GM21576 (cell line): ENCODE measurements around the gene ABHD12.
"Not testable (repeated sequence)": the region's sequence is repeated elsewhere in the genome, so short reads cannot be mapped to it uniquely, and the experiment has no call there.

Source experiments
- ATAC-seq: cut with Tn5 transposase; IDR thresholded peaks from one replicate; pipeline ENCODE4 v1.9.1; 2021; ENCODE audit warnings: mild to moderate bottlenecking, moderate library complexity; ENCODE audit not compliant: unreplicated experiment

Gene ABHD12

DNA sequence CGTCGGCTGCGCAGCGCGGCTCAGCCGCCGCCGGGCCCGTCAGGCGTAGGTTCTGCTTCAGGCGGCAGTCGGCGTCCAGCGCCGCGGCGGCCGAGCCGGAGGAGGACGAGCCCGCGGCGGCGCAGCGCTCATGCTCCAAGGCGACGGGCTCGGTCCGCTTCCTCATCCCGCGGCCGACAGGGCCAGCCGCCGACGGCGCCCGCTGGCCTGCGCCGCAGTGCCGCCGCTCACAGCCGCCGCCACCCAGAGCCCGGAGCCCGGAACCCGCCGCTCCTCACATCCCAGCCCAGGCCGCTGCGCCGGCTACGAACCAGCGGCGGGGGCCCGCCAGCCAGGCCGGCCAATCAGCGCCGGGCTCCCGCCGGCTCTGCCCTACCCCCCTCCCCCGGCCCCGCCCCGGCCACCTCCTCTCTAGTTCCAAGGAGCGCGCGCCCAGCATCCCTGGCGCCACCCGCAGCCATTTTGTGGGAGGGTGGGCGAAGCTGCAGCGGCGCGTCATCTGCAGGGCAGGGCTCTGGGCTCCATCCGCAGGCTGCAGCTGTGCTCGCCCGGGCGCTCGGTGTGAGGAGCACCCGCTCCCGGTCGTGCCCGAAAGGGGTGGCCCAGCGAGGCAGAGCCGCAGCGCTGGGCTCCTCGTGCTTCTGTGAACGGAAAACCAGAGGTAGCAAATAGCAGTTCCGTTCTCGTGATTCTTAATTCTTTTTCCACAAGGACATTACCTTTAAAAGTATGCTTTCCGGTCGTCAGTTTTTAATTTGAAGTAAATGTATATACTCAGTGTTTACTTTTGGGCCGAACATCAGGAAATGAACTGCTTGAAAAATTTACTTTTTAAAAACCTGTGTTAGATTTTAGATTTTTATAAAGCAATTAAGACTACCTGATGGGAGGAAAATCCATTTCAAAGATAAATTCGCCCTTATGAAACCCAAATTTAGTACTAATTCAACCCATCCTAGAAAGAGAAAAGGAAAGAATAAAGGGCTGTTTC is at the start of gene ABHD12:
Gene ABHD12 (minus strand): TSS at position 298 of the 991 bp plus-strand sequence. CDS start 132 bp downstream, at position 166.
- peak; percentile 88 for ATAC-seq

DNA sequence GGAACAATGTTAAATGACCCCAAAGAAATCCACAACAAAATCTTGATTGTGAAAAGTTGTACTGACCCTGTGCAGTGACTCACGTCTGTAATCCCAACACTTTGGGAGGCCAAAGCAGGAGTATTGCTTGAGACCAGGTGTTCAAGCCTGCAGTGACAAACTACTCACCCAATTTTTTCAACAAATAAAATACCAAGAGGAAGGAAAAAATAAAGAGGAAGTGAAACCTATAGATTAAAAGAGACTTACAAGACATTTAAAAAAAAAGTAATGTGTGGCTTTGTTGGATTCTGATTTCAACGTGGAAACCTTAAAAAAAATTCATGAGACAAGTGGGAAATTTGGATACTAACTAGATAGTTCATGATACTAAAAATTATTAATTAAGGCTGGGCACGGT is 48.7 kb upstream of the ABHD12 start:
- ATAC-seq = peak; percentile 62

DNA sequence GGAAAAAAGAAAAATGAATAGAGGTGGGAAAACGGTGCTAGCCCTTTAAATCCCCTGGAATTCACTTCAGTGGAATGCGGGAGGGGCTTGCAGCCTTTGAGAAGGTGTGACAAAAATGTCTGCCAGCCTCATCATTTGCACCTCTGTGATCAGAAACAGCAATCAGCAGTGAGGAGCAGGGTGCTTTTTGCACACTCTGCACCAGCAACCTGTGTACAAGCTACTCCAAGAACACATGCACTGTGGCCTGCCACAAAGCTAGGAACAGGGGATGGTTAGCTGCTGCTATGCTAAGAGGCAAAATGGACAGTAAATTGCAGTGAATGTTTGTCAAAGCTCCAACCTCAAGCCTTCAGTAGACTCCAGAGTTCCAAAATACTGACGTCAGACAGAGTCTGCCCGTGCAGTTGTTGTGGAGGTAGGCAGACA is 46.5 kb upstream of the ABHD12 start:
- no peak for ATAC-seq

DNA sequence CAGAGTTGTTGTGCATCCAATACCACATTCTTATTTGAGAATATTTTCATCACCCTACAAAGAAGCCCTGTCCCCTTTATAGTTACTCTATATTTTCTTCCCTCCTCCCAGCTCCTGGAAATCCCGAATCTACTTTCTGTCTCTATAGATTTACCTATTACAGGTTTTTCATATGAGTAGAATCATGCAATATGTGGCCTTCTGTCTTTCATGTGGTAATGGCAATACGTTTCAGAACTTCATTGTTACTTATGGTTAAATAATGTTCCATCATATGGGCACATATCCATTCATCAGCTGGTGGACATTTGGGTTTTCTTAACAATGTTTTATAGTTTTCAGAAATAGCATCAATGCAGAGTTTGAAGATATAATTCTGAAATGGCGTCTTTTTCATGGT is 33.9 kb upstream of the ABHD12 start:
- ATAC-seq = no peak

DNA sequence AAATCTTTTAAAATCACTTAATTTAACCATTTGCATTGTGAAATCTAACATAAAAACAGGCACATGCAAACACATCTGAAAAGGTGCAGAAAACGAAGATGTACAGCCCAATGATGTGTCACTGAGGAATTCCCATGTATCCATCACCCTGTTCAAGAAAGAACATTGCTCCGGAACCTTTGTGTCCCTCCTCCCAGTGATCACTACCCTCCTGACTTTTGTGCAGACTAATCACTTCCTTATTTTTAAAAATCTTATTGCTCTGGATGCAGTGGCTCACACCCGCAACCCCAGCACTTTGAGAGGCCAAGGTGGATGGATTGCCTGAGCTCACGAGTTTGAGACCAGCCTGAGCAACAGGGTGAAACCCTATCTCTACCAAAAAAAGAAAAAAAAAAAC is 31.4 kb upstream of the ABHD12 start:
- no peak for ATAC-seq

DNA sequence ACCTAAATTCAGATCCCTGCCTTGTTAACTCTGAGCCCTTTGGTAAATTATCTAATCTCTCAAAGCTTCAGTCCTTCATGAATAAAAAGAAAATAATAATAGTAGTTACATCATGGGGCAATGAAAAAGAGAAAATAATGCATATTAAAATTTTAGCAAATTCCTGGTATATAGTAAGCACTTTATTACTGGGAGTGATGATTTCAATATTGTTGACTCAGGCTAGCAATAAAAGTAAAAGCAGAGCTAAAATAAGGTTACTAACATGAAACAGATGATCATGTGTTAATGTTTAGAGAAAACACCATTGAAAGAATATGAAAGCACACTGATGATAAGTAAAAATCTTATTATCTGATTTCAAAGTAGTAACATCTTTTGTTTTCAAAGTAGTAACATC is 30.5 kb upstream of the ABHD12 start:
- ATAC-seq = no peak

DNA sequence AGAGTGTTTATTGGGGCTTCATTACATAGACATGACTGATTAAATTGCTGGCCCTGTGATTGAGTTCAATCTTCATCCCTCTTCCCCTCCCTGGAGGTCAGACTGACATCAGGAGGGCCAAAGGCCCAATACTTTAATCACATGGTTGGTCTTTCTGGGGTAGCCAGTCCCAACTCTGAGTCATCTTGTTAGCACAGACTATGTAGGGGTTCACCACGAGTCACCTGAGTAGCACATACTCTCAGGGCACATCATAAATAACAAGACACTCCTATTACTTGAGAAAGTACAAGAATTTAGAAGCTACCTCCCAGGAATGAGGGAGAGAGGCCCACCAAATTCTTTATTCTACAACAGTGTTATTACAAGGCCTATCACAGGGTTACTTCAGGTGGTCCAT is 28.1 kb upstream of the ABHD12 start:
- ATAC-seq = no peak

DNA sequence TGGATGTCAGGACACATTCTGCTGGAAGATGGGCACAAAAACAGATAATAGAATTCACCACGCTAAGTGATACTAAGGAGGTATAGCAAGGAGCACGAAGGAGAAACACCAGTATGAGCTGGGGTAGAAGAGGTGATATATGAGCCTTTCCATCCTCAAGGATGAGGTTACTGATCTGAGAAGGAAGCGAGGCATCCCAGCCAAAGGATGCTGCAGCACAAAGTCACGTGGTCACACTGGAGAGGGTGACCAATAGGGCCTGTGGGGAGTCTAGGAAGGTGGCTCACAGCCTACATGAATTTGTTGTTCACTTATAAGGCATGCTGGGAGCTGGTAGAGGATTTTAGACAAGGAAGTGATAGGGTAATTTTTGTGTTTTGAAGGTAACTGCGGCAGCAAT is 18.3 kb upstream of the ABHD12 start:
- no peak for ATAC-seq

DNA sequence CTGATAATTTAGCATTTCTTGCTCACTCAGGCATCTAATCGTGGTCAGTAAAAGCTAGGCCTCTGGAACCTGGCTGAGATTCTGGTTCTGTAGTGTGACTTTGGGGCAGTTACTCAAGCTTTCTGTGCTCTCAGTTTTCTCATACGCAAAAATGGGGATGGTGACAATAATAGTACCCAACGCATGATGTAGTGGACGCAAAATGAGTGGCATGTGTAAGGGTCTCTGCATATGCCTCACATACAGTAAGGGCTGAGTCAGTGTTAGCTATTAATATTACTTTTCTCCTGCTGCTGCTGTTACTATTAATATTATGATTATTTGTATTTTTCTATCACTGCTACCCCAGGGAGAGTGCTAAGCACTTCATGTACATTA is 17.5 kb upstream of the ABHD12 start:
- no peak for ATAC-seq

DNA sequence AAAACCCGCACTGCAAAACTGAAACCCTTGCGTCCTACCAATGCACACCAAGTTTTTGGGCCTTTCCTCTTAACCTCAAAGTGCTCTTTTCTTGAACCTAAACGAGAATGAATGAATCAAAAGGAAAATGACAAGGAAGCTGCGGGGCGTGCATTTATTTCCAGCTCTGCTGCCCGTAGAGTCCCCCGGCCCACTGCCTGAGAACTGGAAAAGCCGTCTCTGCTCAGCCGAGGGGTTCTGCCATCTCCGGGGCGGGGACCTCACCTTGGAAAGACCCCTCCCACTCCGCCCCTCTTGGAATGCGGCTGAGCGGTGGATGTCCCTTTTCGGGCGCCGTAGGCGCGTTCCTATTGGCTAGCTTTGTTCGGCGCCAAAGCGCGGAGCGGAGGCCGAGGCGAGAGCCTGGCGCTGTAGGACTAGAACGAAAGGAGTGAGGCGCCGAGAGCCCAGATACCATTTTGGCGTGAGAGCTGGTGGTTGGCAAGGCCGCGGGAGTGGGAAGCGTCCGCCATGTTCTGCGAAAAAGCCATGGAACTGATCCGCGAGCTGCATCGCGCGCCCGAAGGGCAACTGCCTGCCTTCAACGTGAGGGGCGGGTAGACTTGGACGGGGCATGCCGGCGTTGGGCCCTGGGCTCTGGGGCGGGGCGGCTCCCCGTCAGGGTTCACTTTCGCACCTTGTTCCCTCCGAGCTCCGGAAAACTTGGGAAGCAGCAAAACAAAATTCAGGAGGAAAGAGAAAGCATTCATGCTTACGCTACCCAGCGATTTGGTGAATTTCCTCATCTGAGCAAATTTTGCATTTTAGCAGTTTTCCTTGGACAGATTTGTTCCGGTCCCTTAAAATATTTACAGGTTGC is 16.9 kb upstream of the ABHD12 start, which contains the start of gene GINS1:
Gene GINS1 (plus strand): TSS at position 363 of the 859 bp plus-strand sequence. CDS start 148 bp downstream, at position 511.
- ATAC-seq = peak; percentile 90

DNA sequence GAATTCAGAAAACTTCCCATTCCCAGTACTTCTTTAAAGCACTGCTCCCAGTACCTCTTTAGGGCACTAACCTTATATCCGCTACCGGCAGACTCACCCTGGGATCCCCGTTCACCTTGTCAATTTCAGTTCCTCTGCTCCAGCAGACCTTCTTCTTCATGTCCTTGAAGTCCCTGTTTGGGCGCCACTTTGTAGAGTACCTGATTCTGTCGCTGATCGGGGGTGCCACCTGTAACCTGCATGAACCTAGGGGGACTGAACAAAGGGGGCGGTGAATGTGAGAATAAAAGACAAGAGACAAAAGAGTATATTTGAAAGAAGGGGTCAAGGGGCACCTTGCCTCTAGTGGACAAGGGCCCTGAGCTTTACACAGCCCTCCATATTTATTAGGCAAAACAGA is 11.9 kb upstream of the ABHD12 start:
- no peak for ATAC-seq

DNA sequence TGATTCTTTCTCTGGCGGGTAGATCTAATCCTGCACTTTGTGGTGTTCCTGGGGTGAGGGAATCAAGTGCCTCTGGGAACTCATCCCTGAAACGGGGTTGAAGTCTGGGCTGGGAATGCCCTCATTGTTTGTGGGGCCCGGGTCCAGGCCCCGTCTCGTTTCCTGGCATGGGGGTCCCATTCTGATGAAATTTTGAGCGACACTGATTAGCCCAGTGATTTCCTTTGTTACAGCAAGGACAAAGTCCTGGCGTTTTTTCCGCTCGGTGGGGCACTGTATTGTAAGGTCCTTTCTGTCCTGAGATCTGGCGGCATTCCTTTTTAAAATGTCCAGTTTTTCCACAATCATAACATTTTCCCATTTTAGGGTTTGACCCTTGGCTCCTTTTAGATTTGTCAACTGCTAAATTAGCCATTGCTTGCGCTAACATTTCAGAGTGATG is 9.7 kb upstream of the ABHD12 start:
- not testable (repeated sequence) for ATAC-seq

DNA sequence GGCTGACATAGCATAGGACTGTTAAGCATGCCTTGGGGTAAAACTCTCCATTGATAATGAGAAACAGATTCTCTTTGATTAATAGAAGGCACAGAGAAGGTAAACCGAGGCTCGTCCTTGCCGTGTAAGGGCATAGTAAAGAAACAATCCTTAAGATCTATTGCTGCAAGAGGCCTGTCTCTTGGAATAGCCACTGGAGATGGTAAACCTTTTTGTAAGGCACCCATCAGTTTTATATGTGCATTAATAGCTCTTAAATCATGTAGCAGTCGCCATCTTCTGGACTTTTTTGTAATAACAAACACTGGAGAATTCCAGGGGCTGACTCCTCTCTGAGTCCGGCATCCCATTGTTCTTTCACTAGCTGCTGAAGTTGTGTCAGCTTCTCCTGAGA is 8.4 kb upstream of the ABHD12 start:
- ATAC-seq = no peak

DNA sequence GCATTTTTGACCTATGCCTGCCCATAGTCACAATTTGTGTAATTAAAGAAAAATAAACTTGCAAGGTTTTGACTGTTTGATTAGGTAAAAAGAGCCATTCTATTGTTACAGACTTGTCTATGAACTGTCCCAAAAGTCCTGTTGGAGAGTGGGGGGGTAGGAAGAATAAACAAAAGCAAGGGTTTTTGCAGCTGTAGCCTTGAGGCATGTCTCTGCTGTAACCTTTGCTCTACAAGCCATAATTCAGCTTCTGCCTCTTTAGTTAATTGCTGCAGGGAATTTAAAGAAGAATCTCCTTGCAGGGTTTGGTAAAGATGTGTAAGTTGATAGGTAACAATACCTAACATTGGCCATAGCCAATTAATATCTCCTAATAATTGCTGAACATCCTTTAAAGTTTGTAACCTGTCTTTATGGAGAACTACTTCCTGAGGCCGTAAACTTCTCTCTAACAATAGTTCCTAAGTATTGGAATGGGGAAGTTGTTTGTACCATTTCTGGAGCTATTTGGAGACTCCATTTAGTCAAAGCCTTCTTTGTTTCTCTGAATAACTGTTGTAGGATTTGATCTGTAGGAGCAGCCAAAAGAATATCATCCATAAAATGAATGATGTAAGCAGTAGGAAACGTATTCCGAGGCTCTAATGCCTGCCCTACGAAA is 7.9 kb upstream of the ABHD12 start:
- no peak for ATAC-seq

DNA sequence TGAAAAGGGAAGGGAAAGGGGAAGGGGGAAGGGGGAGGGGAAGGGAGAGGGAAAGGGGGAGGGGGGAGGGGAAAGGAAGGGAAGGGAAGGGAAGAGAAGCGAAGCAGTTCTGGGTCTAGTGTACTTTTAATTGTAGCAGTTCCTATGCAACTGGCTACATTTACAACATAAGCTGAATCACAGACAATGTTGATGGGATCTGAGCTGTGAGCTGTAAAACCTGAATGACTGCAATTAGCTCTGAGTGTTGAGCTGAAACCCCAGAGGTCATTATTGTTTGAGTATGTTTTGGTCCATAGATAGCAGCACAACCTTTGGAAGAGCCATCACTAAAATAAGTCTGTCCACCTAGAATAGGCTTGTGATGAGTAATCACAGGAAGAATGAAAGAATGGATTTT is 7.2 kb upstream of the ABHD12 start:
- ATAC-seq = no peak

DNA sequence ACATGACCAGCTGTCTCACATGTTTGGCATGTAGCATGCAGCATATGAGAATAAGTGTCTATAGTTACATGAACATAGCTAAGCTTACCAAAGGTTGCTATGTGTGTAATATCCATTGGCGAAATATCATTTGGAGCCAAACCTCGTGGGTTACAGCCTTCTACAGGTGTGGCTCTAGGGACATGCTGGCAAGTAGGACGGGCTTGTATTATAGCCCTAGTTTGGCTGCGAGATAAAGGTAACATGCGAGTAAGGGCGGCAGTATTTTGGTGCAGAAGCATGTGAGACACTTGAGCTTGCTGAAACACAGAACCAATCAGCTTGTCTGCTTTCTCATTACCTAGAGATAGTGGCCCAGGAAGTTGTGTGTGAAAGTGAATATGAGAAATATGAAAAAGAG is 6.5 kb upstream of the ABHD12 start:
- no peak for ATAC-seq

DNA sequence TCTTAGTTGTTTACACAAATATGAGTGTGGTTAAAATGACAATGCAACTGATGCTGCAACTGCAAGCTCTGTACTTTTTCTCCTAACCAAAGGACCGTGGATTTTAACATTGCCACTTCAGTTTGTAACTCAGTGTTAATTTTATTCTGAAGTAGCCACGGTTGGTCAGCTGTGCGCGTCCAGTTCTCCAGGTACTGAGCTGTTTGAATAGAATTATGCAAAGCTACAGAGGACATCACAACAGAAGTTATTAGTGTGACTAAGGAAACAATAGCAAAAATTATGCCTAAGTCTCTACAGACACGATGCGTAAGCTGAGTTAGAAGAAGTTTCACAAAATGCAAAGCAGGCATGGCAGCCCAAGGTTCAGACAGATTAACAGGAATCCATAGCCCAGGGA is 4.4 kb upstream of the ABHD12 start:
- ATAC-seq = no peak

DNA sequence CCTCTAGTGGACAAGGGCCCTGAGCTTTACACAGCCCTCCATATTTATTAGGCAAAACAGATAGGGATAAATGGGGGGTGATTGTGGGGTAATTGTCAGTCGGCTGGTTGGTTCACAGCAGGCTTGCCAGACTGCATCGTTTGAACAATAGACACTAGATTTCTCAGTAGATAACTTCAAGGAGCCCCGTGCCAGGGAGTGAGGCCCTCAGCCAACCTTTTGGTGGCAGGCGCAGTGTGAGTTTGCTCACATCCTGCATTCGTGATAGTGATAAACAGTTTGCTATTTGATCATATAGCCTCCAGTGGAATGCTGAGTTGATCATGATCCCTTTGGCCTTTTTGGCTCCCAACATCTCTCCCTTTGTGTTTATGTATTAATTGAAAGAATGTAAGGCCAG is 3.6 kb upstream of the ABHD12 start:
- ATAC-seq = no peak

DNA sequence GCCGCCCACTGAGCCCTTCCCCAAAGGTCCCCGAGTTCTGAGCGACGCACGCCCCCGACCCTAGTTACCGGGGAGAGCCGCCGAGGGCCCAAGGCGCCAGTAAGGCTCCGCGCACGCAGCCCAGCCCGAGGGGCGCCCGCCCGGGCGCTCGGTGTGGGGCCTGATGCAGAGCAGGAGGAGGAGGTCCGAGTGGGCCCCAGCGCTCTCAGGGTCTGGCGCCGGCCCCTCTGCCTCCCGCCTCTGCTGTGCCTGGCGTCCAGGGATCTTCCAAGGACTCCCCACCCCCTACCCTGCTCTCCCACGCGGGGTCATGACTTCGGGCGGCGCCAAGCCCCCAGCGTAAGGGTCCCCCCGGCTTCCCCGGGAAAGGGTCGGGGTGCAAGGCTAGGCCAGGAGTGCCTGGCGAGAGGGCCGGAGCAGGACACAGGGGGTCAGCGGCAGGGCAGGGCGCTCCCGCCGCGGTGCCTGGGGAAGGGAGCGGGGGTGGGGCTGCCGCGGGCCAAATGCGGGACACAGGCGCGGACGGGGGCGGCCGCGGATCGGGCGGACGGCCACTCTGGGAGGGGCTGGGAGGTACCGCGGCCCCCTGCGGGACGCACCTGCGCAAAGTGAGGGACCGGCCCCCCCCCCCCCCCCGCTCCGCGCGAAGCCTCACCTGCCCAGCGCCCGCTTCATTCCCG is 637 bp downstream of the ABHD12 start:
- peak; percentile 29 for ATAC-seq

DNA sequence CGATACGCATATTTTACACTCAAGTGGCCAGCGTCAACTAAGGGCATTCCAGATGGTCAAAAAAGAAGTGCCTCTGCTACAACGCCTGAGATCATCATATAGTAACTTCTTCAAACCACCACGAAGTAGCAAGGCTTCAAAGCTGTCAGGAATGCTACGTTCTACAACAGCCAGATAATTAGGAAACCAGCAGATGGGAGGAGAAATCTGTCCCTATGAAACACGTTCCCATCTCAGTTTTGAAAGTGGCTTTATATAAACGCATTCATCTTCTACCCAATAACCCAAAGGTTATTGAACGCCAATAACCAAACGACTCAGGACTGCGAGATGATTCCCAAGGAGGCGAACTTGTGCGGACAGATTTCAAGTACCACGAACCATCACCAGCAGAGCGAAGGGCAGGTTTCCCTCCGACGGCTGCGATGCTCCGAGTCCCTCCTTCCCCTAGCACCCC is 1.2 kb downstream of the ABHD12 start:
- ATAC-seq = no peak
